ENCODE data around the gene IFT74.

The IFT74 gene

DNA sequence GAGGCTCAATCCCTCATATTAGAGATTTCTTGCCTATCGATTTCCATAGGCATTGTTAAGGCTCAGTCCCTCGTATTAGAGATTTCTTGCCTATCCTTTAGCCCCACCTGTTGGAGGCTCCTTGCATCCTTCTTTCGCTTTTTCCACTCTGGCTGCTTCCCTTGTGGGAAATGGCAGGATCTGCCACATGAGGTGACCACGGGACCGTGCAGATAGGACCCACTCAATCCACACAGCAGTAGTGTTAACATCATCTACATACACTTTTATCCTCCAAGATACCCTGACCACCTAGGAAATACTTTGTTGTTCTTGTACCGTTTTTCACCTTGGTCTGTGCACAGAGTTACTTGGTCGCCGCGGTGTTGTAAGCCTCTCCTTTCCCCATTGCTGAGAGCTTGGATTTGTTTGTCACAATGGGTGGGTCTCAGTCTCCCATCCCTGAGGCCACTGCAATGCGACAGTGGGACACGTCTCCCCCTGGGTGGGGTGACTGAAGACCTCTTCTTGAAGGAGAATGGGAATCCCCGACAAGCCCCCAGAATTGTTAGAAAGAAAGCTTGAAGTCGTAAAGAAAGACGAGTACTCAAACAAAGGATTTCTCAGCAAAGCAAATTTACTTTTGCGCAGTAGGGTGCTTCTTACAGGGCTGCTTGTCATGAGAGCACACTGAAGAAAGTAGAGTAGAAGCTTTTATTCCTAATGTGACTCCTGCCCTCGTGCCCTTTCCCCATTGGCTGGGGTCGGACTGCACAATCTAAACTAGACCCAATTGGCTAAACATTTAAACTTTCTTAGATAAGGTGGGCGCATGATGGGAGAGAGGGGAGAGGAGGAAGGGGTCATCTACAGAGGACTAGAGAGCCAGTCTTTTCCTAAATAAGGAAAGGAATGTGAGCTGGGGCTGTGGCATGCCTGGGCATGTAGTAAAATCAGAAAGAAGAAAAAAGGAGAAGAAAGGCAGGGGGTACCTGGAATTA lies 19.8 kb downstream of the IFT74 start:
- no peak for DNase-seq

DNA sequence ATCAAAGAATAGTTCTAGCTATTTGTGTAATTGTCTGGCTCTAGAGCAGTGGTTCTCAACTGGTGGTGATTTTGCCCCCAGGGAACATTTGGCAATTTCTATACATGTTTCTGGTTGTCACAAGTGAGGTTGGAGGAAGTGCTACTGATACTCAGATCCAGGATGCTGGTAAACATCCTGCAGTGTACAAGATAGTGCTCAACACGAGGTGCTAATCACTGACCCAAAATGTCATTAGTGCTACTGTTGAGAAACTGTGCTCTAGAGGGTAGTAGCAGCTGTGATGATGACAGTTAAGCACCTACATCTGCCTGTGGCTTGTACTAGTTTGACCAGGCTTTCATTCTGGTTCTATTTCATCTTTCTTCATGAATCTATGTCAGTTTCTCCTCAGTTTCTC lies 27.1 kb downstream of the IFT74 start:
- DNase-seq, result no peak

DNA sequence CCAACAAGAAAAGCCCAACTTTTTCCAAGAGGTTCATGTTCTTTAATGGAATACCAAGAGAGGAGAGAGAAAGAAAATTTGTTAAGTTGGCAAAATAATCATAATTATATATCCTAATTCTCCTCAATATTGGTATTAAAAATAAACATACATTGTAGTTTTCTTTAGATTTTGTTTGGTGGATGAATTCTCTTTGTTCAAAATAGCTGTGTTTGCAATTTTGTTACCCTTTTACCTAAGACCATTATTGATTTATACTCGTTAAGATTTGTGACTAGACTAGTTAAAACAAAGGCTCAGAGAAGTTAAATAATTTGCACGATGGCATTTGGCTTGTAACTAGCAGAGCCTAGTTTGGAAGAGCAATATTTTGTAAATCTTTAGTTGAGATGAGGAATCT lies 39.6 kb downstream of the IFT74 start:
- DNase-seq, result no peak

DNA sequence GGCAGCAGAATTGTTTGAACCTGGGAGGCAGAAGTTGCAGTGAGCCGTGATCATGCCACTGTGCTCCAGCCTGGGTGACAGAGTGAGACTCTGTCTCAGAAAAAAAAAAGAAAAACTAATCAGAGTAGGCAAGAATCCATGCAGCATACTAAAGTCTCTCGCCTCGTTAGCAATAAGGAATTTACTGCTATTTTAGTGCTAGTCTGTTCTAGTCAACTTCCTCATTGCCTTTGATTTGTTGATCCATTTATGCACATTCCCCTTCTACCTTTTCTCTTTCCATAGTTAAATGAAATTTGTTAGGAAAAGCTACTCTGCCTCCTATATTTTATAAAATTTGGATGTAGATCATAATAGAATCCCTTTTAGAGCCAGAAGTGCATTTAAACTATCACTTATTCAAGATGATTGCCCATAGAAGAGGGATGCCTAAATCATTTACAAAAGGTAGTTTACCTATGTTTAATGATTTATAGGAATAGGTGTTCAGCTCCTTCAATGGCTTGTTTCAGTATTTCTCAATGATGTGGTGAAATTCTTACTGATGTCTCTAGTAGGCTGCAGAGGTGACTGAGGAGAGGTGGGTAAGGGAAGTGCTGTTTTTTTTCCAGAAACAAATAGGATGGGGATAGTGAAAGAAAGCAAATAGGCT lies 47.3 kb downstream of the IFT74 start:
- no peak for DNase-seq

DNA sequence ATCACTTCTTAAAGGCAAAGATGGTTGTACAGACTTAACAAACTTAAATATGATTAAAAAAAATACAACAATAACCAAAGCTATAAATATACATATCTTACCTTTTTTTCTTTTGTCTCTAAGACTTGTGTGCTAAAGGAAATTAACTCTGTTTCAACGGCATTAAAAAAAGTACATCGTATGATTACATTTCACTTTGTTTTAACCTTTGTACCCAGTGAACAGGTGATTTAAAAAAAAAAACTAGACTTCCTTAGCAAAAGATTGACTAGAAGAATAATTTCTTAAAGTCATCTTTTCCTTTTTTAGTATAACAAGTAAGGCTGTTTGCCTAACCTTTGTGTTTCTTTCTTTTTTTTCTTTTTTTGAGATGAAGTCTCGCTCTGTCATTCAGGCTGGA lies 49.3 kb downstream of the IFT74 start, which contains the start of gene LRRC19:
TSS of gene LRRC19 (minus strand) at position 182 of the 400 bp plus-strand sequence. CDS start 5,978 bp downstream, outside the sequence.
- DNase-seq, result no peak

DNA sequence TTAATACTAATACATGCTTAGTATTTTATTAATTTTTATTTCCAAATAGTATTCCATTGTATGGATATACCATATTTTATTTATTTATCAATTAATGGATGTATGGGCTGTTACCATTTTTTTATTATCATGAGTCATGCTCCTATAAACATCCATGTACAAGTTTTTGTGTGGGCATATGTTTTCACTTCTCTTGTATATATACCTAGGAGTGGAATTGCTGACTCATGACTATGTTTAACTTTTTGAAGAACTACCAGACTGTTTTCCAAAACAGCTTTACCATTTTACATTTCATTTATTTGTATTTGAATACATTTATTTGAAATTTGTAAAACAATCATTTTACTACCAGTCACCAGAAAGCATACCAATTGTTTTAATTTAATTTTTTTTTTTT lies 63.4 kb downstream of the IFT74 start:
- no peak for DNase-seq

DNA sequence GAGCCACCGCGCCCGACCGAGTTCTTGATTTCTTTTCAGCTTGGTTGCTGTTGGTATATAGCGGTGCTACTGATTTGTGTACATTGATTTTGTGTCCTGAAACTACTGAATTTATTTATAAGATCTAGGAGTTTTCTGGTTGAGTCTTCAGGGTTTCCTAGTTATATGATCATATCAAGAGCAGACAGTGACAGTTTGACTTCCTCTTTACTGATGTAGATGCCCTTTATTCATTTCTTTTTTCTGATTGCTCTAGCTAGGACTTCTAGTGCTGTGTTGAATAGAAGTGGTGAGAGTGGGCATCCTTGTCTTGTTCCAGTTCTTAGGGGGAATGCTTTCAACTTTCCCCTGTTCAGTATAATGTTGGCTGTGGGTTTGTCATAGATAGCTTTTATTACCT lies 66.7 kb downstream of the IFT74 start:
- DNase-seq, result no peak

DNA sequence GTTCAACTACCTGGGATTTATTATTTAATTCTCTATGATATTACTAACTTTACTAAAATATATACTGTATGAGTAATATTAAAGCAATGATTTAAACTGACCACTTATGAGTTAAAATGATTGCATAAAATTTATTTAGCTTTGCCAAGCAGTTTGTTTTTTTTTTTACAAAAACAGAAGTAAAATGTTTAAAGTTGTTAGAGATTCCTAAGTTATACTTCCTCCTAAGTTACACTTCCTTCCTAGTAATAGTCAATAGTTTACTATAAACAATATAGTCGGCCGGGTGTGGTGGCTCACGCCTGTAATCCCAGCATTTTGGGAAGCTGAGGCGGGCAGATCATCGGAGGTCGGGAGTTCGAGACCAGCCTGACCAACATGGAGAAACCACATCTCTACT lies 73.0 kb downstream of the IFT74 start:
- no peak for DNase-seq

DNA sequence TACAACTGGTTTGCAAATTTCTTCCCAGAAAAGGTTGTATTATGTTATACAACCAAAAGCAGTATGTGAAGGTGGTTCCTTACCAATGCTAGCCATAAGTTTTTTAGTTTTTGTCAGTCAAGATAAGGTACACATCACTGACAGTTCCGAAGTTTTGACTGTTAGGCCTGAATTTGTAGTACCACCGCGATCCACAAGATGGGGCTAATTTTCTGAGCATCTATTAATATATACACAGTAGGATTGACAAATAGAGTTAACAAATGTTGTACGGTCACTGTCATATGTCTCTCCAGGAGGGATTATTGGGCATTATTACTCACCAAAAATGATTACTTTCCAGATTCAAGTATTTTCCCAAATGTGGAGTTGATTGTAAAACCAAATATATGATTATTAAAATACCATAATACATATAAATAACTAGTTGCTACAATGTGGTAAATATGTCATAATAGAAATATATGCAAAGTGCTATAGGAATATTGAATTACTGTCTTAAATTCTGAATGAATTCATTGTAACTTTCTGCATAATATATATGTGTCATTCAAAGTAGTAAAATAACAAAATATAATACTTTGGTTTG lies 77.7 kb downstream of the IFT74 start:
- peak; percentile 24 for DNase-seq

DNA sequence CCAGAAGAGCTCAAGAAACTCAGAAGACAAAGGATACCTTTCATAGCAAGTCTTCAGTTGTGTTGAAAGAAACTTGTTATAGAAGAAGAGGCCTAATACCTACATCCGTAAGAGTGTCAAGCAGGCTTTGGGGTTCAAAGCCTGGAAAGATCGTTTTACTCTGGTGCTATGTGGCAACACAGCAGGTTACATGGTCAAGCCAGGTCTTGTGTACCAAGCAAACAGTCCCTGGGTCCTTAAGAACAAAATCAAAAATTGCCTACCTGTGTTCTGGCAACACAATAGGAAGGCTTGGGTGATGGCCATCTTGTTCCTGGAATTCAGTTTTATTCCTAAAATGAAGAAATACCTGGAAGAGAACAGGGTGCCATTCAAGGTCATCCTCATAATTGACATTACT lies 81.3 kb downstream of the IFT74 start:
- no peak for DNase-seq

DNA sequence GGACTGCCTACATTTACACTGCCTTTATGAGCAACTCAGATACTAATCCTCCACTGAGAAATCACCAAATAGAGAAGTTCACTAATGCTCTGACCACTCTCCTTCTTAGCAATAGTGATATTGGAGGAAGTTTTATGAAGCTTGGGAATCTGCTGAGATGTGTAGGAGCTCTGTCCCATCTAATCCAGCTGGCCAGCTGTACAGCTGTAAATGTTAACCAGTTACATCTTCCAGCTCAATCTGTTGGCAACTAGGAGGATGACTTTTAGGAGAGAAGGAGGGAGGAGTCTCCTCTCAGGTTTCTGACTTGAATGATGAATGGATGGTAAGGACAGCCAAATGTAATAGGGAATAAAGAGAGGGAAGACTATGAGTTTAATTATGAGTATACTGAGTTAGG lies 85.5 kb downstream of the IFT74 start:
- no peak for DNase-seq

DNA sequence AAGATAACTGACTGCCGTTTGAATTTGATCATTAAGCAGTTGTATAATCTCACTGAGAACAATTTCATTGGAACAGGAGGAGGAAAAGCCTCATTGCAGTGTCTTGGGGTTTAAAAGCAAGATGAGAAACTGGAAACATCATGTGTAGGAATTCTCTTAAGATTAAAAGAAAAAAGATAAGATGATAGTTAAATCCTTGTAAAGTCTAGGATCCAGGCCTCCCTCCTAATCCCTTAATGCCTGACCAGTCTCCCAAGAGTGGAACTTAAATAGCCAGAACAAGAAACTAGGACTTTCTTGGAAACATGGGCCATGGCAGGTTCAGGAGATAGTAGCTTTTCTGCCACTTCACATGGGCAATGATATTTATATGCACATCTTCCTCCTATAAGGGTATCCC lies 86.3 kb downstream of the IFT74 start:
- no peak for DNase-seq

DNA sequence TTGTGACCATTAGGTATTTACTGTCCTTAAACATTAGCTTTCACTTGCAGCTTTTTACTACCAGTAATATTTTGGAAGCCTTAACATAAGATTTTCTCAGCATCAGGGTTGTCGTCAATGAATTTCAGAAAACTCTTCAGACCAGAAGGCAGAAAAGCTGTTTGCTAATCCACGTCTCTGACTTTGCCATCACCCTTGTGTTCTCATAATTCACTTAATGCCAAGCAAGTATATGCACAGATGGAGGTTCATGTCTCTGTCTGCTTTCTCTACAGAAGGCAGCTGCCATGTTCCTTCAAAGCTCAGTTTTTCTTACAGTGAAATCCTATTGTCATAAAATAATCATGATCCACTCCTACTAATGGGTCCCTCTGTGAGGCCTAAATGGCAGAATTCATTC lies 87.0 kb downstream of the IFT74 start:
- DNase-seq, result no peak

DNA sequence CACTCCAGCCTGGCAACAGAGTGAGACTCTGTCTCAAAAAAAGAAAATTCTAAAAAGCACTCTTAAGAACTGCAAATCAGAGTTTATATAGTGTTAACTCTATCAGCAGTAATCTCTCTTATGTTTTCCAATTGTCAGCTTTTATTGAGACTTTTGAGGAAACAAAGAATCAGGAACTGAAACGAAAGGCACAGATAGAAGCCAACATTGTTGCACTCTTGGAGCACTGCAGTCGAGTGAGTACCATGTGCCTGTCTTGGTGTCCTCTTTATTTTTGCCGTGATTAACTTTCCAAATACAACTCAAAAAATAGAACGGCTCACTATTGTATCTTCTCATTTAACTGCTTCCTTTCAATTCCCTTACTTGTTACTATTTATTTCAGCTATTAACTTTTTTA lies 90.9 kb downstream of the IFT74 start:
- no peak for DNase-seq

DNA sequence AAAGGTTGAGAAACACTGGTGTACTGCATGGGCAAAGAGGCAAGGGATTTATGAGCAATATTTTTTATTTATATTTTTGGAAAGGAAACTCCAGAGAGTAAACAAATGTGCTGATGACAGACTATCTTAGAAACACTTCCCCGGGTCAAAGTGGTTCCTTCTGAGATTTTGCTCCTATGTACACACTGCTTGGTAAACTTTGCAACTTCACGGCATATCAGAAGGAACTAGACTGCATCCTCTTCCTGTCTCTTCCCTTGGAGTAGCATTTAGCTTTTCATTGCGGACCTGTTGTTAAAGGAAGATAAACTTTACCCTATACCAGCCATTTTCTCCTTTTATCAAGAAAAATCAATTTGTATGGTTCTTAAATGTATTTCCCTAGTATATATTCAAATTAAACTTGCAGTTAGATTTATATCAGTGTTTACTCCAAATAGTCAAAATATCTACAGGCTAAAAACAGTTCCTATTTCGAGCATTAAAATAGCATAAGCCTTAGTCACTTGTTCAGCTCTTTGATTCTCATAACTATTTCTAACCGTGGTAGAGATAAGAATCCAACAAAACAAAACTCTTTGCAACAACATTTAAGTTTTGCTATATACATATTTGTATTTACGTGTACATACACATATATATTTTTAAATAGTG lies 97.3 kb downstream of the IFT74 start:
- DNase-seq, result no peak

DNA sequence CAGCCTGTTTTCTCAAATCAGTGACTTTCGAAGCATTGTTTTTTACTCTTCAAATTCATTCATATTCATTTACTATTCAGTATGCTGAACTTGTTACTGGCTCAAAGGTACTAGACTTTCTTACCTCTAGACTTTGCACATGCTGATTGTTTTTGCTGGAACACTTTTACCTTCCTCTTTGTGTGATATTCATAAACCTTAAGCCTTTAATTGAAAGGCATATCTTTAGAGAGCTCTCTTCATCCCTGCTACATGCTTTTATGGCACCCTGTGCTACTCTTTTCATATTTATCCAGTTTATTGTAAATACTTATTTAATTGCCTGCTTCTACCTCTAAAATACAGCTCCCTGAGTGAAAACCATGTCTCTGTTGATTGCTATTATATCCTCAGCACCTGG lies 97.9 kb downstream of the IFT74 start:
- DNase-seq, result no peak

DNA sequence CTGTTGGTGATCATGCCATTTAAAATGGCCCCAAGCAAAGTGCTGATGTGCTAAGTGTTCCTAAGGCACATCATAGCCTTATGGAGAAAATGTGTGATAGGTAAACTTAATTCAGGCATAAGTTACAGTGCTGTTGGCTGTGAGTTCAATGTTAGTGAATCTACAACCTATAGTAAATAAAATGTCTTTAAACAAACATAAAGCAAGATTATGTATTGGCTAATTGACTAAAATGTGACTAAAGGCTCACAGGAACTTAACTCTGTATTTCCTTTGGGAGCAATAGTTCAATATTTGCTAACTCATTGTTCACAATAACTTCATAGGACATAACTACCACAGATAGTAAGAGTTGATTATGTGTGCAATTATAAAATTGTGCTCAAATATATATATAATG lies 98.6 kb downstream of the IFT74 start:
- DNase-seq, result no peak

DNA sequence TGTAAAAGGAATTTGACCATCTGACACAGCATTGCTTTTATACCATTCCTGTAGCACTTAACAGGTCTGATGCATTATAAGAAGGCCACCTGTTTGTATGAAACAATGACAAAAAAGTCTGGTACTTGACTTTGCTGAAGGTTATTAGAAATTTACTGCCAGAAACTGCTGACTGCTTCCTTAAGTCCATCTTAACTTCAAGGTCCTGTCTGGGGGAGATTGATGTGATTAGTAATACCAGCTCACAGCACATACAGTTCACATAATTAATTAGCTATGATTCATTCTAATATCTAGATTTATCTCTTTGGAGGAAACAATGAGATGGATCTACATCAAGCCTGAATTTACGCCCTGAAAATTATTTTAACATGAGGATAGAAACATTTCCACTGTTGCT lies 103.2 kb downstream of the IFT74 start:
- DNase-seq, result no peak

DNA sequence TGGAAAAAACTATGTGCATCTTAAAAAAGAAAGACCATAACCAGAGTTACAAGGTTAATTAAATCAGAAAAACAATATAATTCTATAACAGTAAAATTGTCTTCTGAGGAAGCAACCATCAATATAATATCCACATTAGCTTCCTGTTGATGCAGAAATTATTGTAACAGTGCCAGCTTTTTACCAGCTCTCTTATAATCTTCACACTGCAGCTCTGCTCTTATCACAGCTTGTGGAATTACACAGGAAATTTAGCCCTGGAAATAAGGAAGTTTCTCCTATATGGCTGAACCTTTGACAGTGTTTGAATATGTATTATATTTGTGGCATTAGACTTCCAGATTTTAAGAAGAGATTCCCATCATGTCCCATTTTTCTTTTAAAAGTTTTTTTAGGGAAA lies 103.7 kb downstream of the IFT74 start:
- no peak for DNase-seq

DNA sequence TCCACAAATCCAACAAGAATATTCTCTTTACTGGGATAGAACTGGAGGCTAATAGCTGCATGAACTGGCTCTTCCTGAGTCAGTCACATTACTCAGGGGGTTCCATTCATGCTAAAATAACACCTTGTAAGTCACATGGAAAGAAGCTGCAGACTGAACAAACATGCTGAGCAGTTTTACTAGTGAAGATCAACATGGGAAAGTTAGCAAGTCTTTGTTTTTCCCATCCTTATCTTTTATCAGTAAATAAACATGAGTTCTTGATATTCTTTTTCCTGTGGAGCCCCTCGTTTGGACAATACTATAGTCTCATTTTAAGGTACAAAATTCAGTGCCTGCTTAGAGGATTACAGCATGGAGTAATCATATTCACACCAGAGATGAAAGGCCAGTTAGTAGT lies 109.1 kb downstream of the IFT74 start:
- no peak for DNase-seq

DNA sequence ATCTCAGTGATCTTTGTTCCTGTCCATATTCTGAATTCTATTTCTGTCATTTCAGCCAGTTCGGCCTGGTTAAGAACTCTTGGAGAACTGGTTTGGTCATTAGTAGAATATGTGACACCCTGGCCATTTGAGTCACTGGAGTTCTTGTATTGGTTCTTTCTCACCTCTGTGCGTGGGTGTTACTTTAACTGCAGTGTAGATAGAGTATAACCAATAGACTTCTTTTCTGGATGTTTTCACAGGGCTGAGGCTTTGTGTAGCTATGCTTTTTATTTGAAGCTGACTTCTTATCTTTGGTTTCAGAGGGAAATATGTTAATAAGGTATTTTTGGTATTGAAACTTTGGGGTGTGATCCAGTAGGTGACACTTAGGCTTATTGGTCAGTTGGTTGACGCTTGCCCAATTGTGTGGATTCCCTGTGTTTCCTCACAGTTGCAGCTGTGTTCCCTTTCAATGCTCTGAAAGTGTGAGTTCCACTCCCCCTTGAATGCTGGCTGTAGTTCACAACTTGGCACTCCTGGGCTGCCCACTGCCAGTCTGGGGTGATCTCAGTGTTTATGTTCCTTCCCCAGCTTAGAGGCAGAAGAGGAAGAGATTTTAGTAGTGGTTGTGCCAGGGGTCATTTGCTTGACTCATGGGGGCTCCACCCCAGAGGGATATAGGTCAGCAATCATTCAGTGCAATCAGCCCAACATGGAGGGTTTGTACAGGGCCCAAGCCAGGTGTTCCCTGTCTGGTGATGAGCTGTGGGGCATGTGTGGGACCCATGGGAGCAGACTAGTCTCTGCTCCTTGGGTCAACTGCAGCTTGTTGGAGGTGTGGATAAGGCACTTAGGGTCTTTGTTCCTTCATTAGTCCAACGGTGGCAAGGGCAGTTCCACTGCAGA lies 117.9 kb downstream of the IFT74 start:
- DNase-seq, result no peak

DNA sequence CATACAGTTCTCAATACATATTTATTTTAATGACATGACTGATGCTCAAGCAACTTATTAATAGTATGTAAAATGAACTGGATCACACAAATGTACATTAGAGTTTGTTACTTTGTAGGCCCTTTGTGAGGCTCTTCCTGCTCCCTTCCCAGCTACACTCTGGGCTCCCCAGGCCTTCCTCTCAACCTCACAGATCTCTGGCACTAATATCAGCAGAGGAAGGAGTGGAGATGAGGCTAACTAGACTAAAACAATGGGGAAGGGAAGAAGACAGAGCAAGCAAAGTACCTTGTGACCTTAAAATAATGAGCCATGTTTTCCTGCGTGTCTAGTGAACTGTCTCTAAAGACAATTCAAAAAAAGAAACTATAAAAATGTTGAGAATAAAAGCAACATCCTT lies 122.5 kb downstream of the IFT74 start:
- DNase-seq, result no peak
